Neural cell (in vitro differentiated cells): ENCODE data around the gene FHIT. TPM values are rescaled to one million over a fixed set of nuclear protein-coding genes. Genes with fewer than 3 reads are reported as not detected.

Experiments used
- H2AFZ ChIP-seq: fragments of 200-600, 300-800 bp; sonication (generic), shearing (Covaris generic); 2 replicates; pipeline ENCODE4 v1.6.0; 2014; ENCODE audit warnings: low read depth, mild to moderate bottlenecking, antibody characterized with exemption, low read length, moderate library complexity
- H3F3A ChIP-seq: fragments of 200-600 bp; shearing (Covaris generic); 2 replicates; pipeline ENCODE4 v1.6.1; 2016; ENCODE audit warnings: mild to moderate bottlenecking, moderate library complexity, mixed read lengths, antibody characterized with exemption, low read length; ENCODE audit not compliant: insufficient read depth, poor library complexity, severe bottlenecking
- H3K27ac ChIP-seq: fragments of 200-600, 300-800 bp; sonication (generic), shearing (Covaris generic); 2 replicates; pipeline ENCODE4 v1.5.1; 2014; ENCODE audit warnings: mild to moderate bottlenecking, low read length, moderate library complexity
- H3K27me3 ChIP-seq: fragments of 300-800, 200-600 bp; sonication (generic), shearing (Covaris generic); 2 replicates; pipeline ENCODE4 v1.6.0; 2014; ENCODE audit warnings: mild to moderate bottlenecking, low read depth, low read length, moderate library complexity; ENCODE audit not compliant: insufficient read depth
- H3K36me3 ChIP-seq: fragments of 300-800, 200-600 bp; sonication (generic), shearing (Covaris generic); 2 replicates; pipeline ENCODE4 v1.5.1; 2014; ENCODE audit warnings: mild to moderate bottlenecking, antibody characterized with exemption, low read length, moderate library complexity; ENCODE audit not compliant: insufficient read depth
- H3K4me2 ChIP-seq: fragments of 300-800, 200-600 bp; sonication (generic), shearing (Covaris generic); 2 replicates; pipeline ENCODE4 v1.6.0; 2014; ENCODE audit warnings: mild to moderate bottlenecking, low read length
- H3K4me3 ChIP-seq: fragments of 300-800, 200-600 bp; sonication (generic), shearing (Covaris generic); 2 replicates; pipeline ENCODE4 v1.5.1; 2014; ENCODE audit warnings: mild to moderate bottlenecking, low read length, moderate library complexity
- H3K79me2 ChIP-seq: fragments of 200-600 bp; shearing (Covaris generic); replicated peaks from 2 replicates; pipeline ENCODE4 v1.6.0; 2014; ENCODE audit warnings: mild to moderate bottlenecking, low read length, moderate library complexity; ENCODE audit not compliant: insufficient read depth
- H3K9ac ChIP-seq: fragments of 300-800, 200-600 bp; sonication (generic), shearing (Covaris generic); 2 replicates; pipeline ENCODE4 v1.6.1; 2016; ENCODE audit warnings: mild to moderate bottlenecking, low read length, mixed read lengths
- H3K9me2 ChIP-seq: fragments of 200-600 bp; shearing (Covaris generic); 2 replicates; pipeline ENCODE4 v1.6.1; 2016; ENCODE audit warnings: mild to moderate bottlenecking, low read length, mixed read lengths; ENCODE audit not compliant: insufficient read depth
- H3K9me3 ChIP-seq: fragments of 200-600, 300-800 bp; sonication (generic), shearing (Covaris generic); 2 replicates; pipeline ENCODE4 v1.6.1; 2016; ENCODE audit warnings: mild to moderate bottlenecking, mixed run types, low read length, moderate library complexity, mixed read lengths
- H4K20me1 ChIP-seq: fragments of 200-600 bp; shearing (Covaris generic); 2 replicates; pipeline ENCODE4 v1.6.1; 2016; ENCODE audit warnings: mild to moderate bottlenecking, mixed run types; ENCODE audit not compliant: insufficient read depth
- EP300 ChIP-seq: fragments of 450-650 bp; conservative IDR thresholded peaks from 2 replicates; pipeline ENCODE4 v1.6.1; 2014; ENCODE audit warnings: antibody characterized with exemption, mild to moderate bottlenecking, moderate library complexity; ENCODE audit not compliant: poor library complexity, severe bottlenecking
- EZH2 ChIP-seq: fragments of 200-600, 300-800 bp; shearing (Covaris generic), sonication (generic); IDR thresholded peaks from 2 replicates; pipeline ENCODE4 v1.6.1; 2014; ENCODE audit warnings: antibody characterized with exemption, low read length, borderline replicate concordance, mild to moderate bottlenecking; ENCODE audit not compliant: insufficient read depth, poor library complexity, severe bottlenecking
- MXI1 ChIP-seq: fragments of 450-650 bp; conservative IDR thresholded peaks from 2 replicates; pipeline ENCODE4 v1.6.1; 2014; ENCODE audit warnings: antibody characterized with exemption, mild to moderate bottlenecking; ENCODE audit not compliant: poor library complexity, severe bottlenecking
- POLR2AphosphoS5 ChIP-seq: IDR thresholded peaks from 2 replicates; pipeline ENCODE4 v1.6.1; 2012
- RAD21 ChIP-seq: fragments of 450-650 bp; conservative IDR thresholded peaks from 2 replicates; pipeline ENCODE4 v1.6.1; 2014; ENCODE audit warnings: antibody characterized with exemption, mild to moderate bottlenecking, moderate library complexity
- SMC3 ChIP-seq: fragments of 450-650 bp; conservative IDR thresholded peaks from 2 replicates; pipeline ENCODE4 v1.6.1; 2014; ENCODE audit warnings: antibody characterized with exemption, mild to moderate bottlenecking, moderate library complexity; ENCODE audit not compliant: poor library complexity
- TAF1 ChIP-seq: IDR thresholded peaks from 2 replicates; pipeline ENCODE4 v1.6.1; 2012; ENCODE audit warnings: low read depth
- polyA plus RNA-seq: library from polyadenylated mRNA; depleted of rRNA; stranded (reverse); fragments of >200 nt; gene quantifications from 2 replicates; pipeline ENCODE4 v1.2.3, GENCODE V29; 2014
- TF ChIP-seq, protein P1 (sequence below): fragments of 450-650 bp; IDR thresholded peaks from 2 replicates; pipeline ENCODE4 v1.5.1; 2014; ENCODE audit warnings: antibody characterized with exemption, mild to moderate bottlenecking, moderate library complexity; ENCODE audit not compliant: poor library complexity, severe bottlenecking
- TF ChIP-seq, protein P2 (sequence below): IDR thresholded peaks from 2 replicates; pipeline ENCODE4 v1.6.1; 2012; ENCODE audit warnings: borderline replicate concordance

Gene FHIT
- polyA plus RNA-seq, 1 donor from 2014 or later, result not detected

DNA sequence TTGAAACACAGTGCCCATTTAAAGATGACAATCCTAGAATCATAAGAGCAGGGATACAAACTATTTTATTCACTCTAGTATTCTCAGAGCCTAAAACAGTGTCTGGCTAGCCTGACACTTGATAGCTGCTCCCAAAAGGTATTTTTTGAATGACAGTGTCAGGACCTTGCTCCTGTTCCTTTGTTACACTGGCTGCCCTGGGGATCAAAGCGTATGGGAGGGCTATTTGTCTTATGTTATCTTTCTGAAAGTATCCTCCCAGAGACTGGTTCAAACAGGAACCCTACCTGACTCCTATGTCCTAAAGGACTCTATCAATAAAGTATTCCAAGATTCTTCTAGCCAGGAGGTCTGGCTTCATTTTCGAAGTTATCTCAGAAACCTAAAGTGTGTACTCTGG is 621.4 kb downstream of the FHIT start:
- no peaks in the 10 kb centered on the region for H3K79me2 ChIP-seq
- H4K20me1 ChIP-seq, result no peaks in the 10 kb centered on the region
- no peak overlapping the region for H3K4me3 ChIP-seq

DNA sequence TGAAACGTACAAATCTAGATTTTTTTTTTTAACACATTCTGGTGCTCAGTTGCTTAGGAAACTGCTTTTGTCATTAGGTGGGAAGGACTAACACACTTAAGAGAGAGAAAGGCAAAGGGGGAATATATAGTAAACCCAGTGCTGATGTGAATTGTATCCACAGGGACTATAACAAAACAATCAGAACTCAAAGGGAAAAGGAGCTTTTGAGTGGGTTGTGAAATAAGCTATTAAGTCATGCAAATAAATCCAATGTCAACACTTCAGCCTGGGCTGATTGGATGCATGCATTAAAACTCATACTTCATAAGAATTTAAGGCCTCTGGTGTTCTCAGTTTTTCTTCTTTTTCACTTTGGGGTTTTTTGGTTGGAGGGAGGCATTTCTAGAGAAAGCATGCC is 628.9 kb downstream of the FHIT start:
- no peak overlapping the region for H3K27ac ChIP-seq

More for the DNA sequence above, 621.4 kb downstream of the FHIT start:
- no peak overlapping the region for H3K27ac ChIP-seq
- no peaks in the 10 kb centered on the region for H3K27me3 ChIP-seq
- H2AFZ ChIP-seq, result no peak overlapping the region
- H3F3A ChIP-seq, result no peaks in the 10 kb centered on the region
- no peak for TF ChIP-seq TAF1
- TF ChIP-seq EP300, result no peak
- TF ChIP-seq POLR2AphosphoS5, result no peak
- no peak for TF ChIP-seq RAD21
- TF ChIP-seq SMC3, result no peak
- TF ChIP-seq, protein P1, sequence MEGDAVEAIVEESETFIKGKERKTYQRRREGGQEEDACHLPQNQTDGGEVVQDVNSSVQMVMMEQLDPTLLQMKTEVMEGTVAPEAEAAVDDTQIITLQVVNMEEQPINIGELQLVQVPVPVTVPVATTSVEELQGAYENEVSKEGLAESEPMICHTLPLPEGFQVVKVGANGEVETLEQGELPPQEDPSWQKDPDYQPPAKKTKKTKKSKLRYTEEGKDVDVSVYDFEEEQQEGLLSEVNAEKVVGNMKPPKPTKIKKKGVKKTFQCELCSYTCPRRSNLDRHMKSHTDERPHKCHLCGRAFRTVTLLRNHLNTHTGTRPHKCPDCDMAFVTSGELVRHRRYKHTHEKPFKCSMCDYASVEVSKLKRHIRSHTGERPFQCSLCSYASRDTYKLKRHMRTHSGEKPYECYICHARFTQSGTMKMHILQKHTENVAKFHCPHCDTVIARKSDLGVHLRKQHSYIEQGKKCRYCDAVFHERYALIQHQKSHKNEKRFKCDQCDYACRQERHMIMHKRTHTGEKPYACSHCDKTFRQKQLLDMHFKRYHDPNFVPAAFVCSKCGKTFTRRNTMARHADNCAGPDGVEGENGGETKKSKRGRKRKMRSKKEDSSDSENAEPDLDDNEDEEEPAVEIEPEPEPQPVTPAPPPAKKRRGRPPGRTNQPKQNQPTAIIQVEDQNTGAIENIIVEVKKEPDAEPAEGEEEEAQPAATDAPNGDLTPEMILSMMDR, result no peak
- TF ChIP-seq, protein P2, sequence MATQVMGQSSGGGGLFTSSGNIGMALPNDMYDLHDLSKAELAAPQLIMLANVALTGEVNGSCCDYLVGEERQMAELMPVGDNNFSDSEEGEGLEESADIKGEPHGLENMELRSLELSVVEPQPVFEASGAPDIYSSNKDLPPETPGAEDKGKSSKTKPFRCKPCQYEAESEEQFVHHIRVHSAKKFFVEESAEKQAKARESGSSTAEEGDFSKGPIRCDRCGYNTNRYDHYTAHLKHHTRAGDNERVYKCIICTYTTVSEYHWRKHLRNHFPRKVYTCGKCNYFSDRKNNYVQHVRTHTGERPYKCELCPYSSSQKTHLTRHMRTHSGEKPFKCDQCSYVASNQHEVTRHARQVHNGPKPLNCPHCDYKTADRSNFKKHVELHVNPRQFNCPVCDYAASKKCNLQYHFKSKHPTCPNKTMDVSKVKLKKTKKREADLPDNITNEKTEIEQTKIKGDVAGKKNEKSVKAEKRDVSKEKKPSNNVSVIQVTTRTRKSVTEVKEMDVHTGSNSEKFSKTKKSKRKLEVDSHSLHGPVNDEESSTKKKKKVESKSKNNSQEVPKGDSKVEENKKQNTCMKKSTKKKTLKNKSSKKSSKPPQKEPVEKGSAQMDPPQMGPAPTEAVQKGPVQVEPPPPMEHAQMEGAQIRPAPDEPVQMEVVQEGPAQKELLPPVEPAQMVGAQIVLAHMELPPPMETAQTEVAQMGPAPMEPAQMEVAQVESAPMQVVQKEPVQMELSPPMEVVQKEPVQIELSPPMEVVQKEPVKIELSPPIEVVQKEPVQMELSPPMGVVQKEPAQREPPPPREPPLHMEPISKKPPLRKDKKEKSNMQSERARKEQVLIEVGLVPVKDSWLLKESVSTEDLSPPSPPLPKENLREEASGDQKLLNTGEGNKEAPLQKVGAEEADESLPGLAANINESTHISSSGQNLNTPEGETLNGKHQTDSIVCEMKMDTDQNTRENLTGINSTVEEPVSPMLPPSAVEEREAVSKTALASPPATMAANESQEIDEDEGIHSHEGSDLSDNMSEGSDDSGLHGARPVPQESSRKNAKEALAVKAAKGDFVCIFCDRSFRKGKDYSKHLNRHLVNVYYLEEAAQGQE, result no peak
- no peak for TF ChIP-seq EZH2
- TF ChIP-seq MXI1, result no peak
- H3K36me3 ChIP-seq, result no peaks in the 10 kb centered on the region
- H3K9me3 ChIP-seq, result no peaks in the 10 kb centered on the region
- H3K9me2 ChIP-seq, result no peaks in the 10 kb centered on the region
- no peak overlapping the region for H3K4me2 ChIP-seq
- H3K9ac ChIP-seq, result no peak overlapping the region

More for the DNA sequence above, 628.9 kb downstream of the FHIT start:
- Histone ChIP-seq H3K9me3 (no peaks in the 10 kb centered on the region), H3K4me2 (no peak overlapping the region), H3K27me3 (no peaks in the 10 kb centered on the region), H4K20me1 (no peaks in the 10 kb centered on the region), H3K4me3 (no peak overlapping the region), H3K9me2 (no peaks in the 10 kb centered on the region), H2AFZ (no peak overlapping the region), H3F3A (no peaks in the 10 kb centered on the region), H3K79me2 (no peaks in the 10 kb centered on the region), H3K9ac (no peak overlapping the region), H3K36me3 (no peaks in the 10 kb centered on the region)
- TF ChIP-seq EZH2 (no peak), SMC3 (no peak), EP300 (no peak), MXI1 (no peak), RAD21 (no peak), TAF1 (no peak), POLR2AphosphoS5 (no peak)
- TF ChIP-seq, protein P1, result no peak
- TF ChIP-seq, protein P2, result no peak
